Dedifferentiated amniotic fluid mesenchymal stem cell (primary cell): ENCODE data around the gene SNAP29.
"Not testable (repeated sequence)": the region's sequence is repeated elsewhere in the genome, so short reads cannot be mapped to it uniquely, and the experiment has no call there.

ENCODE experiments used
- DNase-seq: peaks from one replicate; pipeline ENCODE4 v3.0.0-alpha.2; 2016; ENCODE audit errors: extremely low spot score

Gene SNAP29

GRCh38 chr22:20866736-20867135, 7.9 kb downstream of the SNAP29 start:
- DNase-seq, result no peak

- no peak for DNase-seq
Observed at GRCh38 chr22:20867179-20868024, 8.6 kb downstream of the SNAP29 start.

GRCh38 chr22:20868025-20868962, 9.5 kb downstream of the SNAP29 start:
- no peak for DNase-seq

- DNase-seq, result no peak
Observed at GRCh38 chr22:20869234-20869633, 10.4 kb downstream of the SNAP29 start.

GRCh38 chr22:20873214-20873613, 14.4 kb downstream of the SNAP29 start:
- no peak for DNase-seq

GRCh38 chr22:20875296-20875695, 16.5 kb downstream of the SNAP29 start:
- no peak for DNase-seq

GRCh38 chr22:20877715-20878114, 18.9 kb downstream of the SNAP29 start:
- no peak for DNase-seq

- no peak for DNase-seq
Observed at GRCh38 chr22:20881231-20881630, 22.4 kb downstream of the SNAP29 start.

- DNase-seq, result no peak
Observed at GRCh38 chr22:20881869-20882815, 23.3 kb downstream of the SNAP29 start.

- no peak for DNase-seq
Observed at GRCh38 chr22:20882855-20883254, 24.0 kb downstream of the SNAP29 start.

GRCh38 chr22:20884454-20884853, 25.6 kb downstream of the SNAP29 start:
- no peak for DNase-seq

GRCh38 chr22:20885017-20885556, 26.3 kb downstream of the SNAP29 start:
- DNase-seq, result no peak

- peak; percentile 65 for DNase-seq
Observed at GRCh38 chr22:20885557-20886323, 26.9 kb downstream of the SNAP29 start.

- no peak for DNase-seq
Observed at GRCh38 chr22:20887375-20887774, 28.6 kb downstream of the SNAP29 start.

GRCh38 chr22:20889025-20889704, 30.4 kb downstream of the SNAP29 start:
- DNase-seq, result no peak

GRCh38 chr22:20889904-20890540, 31.2 kb downstream of the SNAP29 start:
- no peak for DNase-seq

- no peak for DNase-seq
Observed at GRCh38 chr22:20890975-20891374, 32.2 kb downstream of the SNAP29 start.

GRCh38 chr22:20897737-20898136, 38.9 kb downstream of the SNAP29 start:
- DNase-seq, result not testable (repeated sequence)

GRCh38 chr22:20899827-20900423, 41.1 kb downstream of the SNAP29 start:
- no peak for DNase-seq
